WTC11 (cell line): ENCODE data around the gene TNS4. TPM values are rescaled to one million over a fixed set of nuclear protein-coding genes. Genes with fewer than 3 reads are reported as not detected.

Experiments used
- ATAC-seq: fragments of 200-7000 bp; cut with Tn5 transposase; 2 replicates; pipeline ENCODE4 v1.10.0; 2021; ENCODE audit warnings: mild to moderate bottlenecking, moderate library complexity
- CTCF ChIA-PET: fragments of 300-600 bp; sonication (Branson Sonifier 250); formaldehyde crosslinking; loops from one replicate; lab custom pipeline; 2021; ENCODE audit warnings: antibody characterized with exemption; lab: Charles Lee
- POLR2A ChIA-PET: fragments of 350-600 bp; sonication (Branson Sonifier 250); formaldehyde crosslinking; loops from one replicate; lab custom pipeline; 2021; ENCODE audit warnings: antibody characterized with exemption; lab: Charles Lee
- DNase-seq: peaks from one replicate; pipeline ENCODE4 v3.0.0; 2021; ENCODE audit warnings: low spot score
- H3K27ac Mint-ChIP-seq: 2 replicates; pipeline ENCODE4 v1.8.0; 2021; ENCODE audit warnings: mixed read lengths
- H3K27me3 Mint-ChIP-seq: 2 replicates; pipeline ENCODE4 v1.8.0; 2021; ENCODE audit warnings: low read depth, mild to moderate bottlenecking, moderate library complexity, mixed read lengths
- H3K36me3 Mint-ChIP-seq: 2 replicates; pipeline ENCODE4 v1.8.0; 2021; ENCODE audit warnings: mixed read lengths
- H3K4me1 Mint-ChIP-seq: 2 replicates; pipeline ENCODE4 v1.8.0; 2022; ENCODE audit warnings: mixed read lengths
- H3K4me3 Mint-ChIP-seq: 2 replicates; pipeline ENCODE4 v1.8.0; 2021; ENCODE audit warnings: mild to moderate bottlenecking, moderate library complexity, mixed read lengths
- H3K9me3 Mint-ChIP-seq: 2 replicates; pipeline ENCODE4 v1.8.0; 2021; ENCODE audit warnings: mixed read lengths
- ATF1 ChIP-seq: sonication (generic); formaldehyde crosslinking; IDR thresholded peaks from 2 replicates; pipeline ENCODE4 v1.8.1; 2023; ENCODE audit warnings: mild to moderate bottlenecking, moderate library complexity, missing genetic modification reagents
- ATF2 ChIP-seq: sonication (generic); formaldehyde crosslinking; IDR thresholded peaks from 2 replicates; pipeline ENCODE4 v1.8.1; 2022; ENCODE audit warnings: low read depth, missing genetic modification reagents, borderline replicate concordance
- ATF6 ChIP-seq: sonication (generic); formaldehyde crosslinking; IDR thresholded peaks from 2 replicates; pipeline ENCODE4 v1.8.1; 2023; ENCODE audit warnings: mild to moderate bottlenecking, missing genetic modification reagents
- CBFB ChIP-seq: sonication (generic); formaldehyde crosslinking; IDR thresholded peaks from 2 replicates; pipeline ENCODE4 v1.8.1; 2022; ENCODE audit warnings: mild to moderate bottlenecking, low read depth, missing genetic modification reagents
- CREM ChIP-seq: sonication (generic); formaldehyde crosslinking; IDR thresholded peaks from 2 replicates; pipeline ENCODE4 v1.8.1; 2022; ENCODE audit warnings: mild to moderate bottlenecking, missing genetic modification reagents, moderate library complexity
- ELF4 ChIP-seq: sonication (generic); formaldehyde crosslinking; IDR thresholded peaks from 2 replicates; pipeline ENCODE4 v1.8.1; 2022; ENCODE audit warnings: low read depth, mild to moderate bottlenecking, moderate library complexity, missing genetic modification reagents
- ESRRA ChIP-seq: sonication (generic); formaldehyde crosslinking; IDR thresholded peaks from 2 replicates; pipeline ENCODE4 v1.8.1; 2022; ENCODE audit warnings: mild to moderate bottlenecking, missing genetic modification reagents, borderline replicate concordance
- IRF1 ChIP-seq: sonication (generic); formaldehyde crosslinking; IDR thresholded peaks from 2 replicates; pipeline ENCODE4 v1.8.0; 2023; ENCODE audit warnings: missing genetic modification reagents
- IRF2 ChIP-seq: sonication (generic); formaldehyde crosslinking; IDR thresholded peaks from 2 replicates; pipeline ENCODE4 v1.8.0; 2022; ENCODE audit warnings: low read depth, missing genetic modification reagents, borderline replicate concordance
- MLX ChIP-seq: sonication (generic); formaldehyde crosslinking; IDR thresholded peaks from 2 replicates; pipeline ENCODE4 v1.8.1; 2023; ENCODE audit warnings: mild to moderate bottlenecking, missing genetic modification reagents, moderate library complexity
- MXD4 ChIP-seq: fragments of 250-450 bp; sonication (Bioruptor Pico); IDR thresholded peaks from 2 replicates; pipeline ENCODE4 v1.8.0; 2021; ENCODE audit warnings: mild to moderate bottlenecking, moderate library complexity, borderline replicate concordance
- MYBL2 ChIP-seq: sonication (generic); formaldehyde crosslinking; IDR thresholded peaks from 2 replicates; pipeline ENCODE4 v1.8.1; 2023; ENCODE audit warnings: mild to moderate bottlenecking, moderate library complexity, missing genetic modification reagents
- NR1H2 ChIP-seq: sonication (generic); formaldehyde crosslinking; IDR thresholded peaks from 2 replicates; pipeline ENCODE4 v1.9.0; 2021; ENCODE audit warnings: mild to moderate bottlenecking, moderate library complexity, missing genetic modification reagents
- NR2C2 ChIP-seq: sonication (generic); formaldehyde crosslinking; IDR thresholded peaks from 2 replicates; pipeline ENCODE4 v1.8.0; 2022; ENCODE audit warnings: mild to moderate bottlenecking, missing genetic modification reagents
- NR3C1 ChIP-seq: sonication (generic); formaldehyde crosslinking; conservative IDR thresholded peaks from 2 replicates; pipeline ENCODE4 v1.8.1; 2023; ENCODE audit warnings: low read depth, mild to moderate bottlenecking, missing genetic modification reagents
- PRRX2 ChIP-seq: fragments of 250-450 bp; sonication (Bioruptor Pico); IDR thresholded peaks from 2 replicates; pipeline ENCODE4 v1.8.0; 2021; ENCODE audit warnings: mild to moderate bottlenecking
- SMAD3 ChIP-seq: sonication (generic); formaldehyde crosslinking; IDR thresholded peaks from 2 replicates; pipeline ENCODE4 v1.8.0; 2022; ENCODE audit warnings: missing genetic modification reagents, mild to moderate bottlenecking, borderline replicate concordance
- SOX15 ChIP-seq: fragments of 250-450 bp; sonication (Bioruptor Pico); IDR thresholded peaks from 2 replicates; pipeline ENCODE4 v1.9.0; 2021; ENCODE audit warnings: mild to moderate bottlenecking
- TCF7 ChIP-seq: sonication (generic); formaldehyde crosslinking; IDR thresholded peaks from 2 replicates; pipeline ENCODE4 v1.8.0; 2022; ENCODE audit warnings: mild to moderate bottlenecking, low read depth, missing genetic modification reagents, moderate library complexity
- USF2 ChIP-seq: sonication (generic); formaldehyde crosslinking; IDR thresholded peaks from 2 replicates; pipeline ENCODE4 v1.8.1; 2023; ENCODE audit warnings: mild to moderate bottlenecking, missing genetic modification reagents, moderate library complexity
- ZMAT4 ChIP-seq: fragments of 250-450 bp; sonication (Bioruptor Pico); IDR thresholded peaks from 2 replicates; pipeline ENCODE4 v1.9.0; 2021; ENCODE audit warnings: mild to moderate bottlenecking
- ZNF232 ChIP-seq: sonication (generic); formaldehyde crosslinking; IDR thresholded peaks from 2 replicates; pipeline ENCODE4 v1.8.0; 2022; ENCODE audit warnings: mild to moderate bottlenecking, missing genetic modification reagents
- ZNF317 ChIP-seq: sonication (generic); formaldehyde crosslinking; IDR thresholded peaks from 2 replicates; pipeline ENCODE4 v1.8.1; 2023; ENCODE audit warnings: low read depth, mild to moderate bottlenecking, moderate library complexity, missing genetic modification reagents, borderline replicate concordance
- ZNF396 ChIP-seq: fragments of 250-450 bp; sonication (Bioruptor Pico); IDR thresholded peaks from 2 replicates; pipeline ENCODE4 v1.8.0; 2021; ENCODE audit warnings: mild to moderate bottlenecking, moderate library complexity, borderline replicate concordance
- total RNA-seq: library from RNA; stranded (reverse); gene quantifications from 3 replicates; pipeline ENCODE4 v1.2.3, GENCODE V29; 2021

Gene TNS4
- total RNA-seq, 1 experiment from 2014 or later, result 0.87 TPM

- Mint-ChIP-seq H3K4me1 (peaks cover 64% of the 10 kb centered on the region), H3K4me3 (no peak overlapping the region), H3K27me3 (no peaks in the 10 kb centered on the region), H3K9me3 (no peaks in the 10 kb centered on the region), H3K36me3 (peaks cover 25% of the 10 kb centered on the region), H3K27ac (peak overlapping the region; percentile 3)
- TF ChIP-seq CBFB (CRISPR knock-in tag), result no peak
- no peak for TF ChIP-seq NR3C1 (CRISPR knock-in tag)
- TF ChIP-seq MLX (CRISPR knock-in tag), result no peak
- TF ChIP-seq ZNF232 (CRISPR knock-in tag), result no peak
- no peak for TF ChIP-seq SOX15 (CRISPR knock-in tag)
- TF ChIP-seq PRRX2 (CRISPR knock-in tag), result no peak
- no peak for TF ChIP-seq NR1H2 (CRISPR knock-in tag)
- TF ChIP-seq IRF2, result no peak
- TF ChIP-seq TCF7, result no peak
- TF ChIP-seq ESRRA (CRISPR knock-in tag), result no peak
- TF ChIP-seq ATF1 (CRISPR knock-in tag), result no peak
- TF ChIP-seq ATF6 (CRISPR knock-in tag), result no peak
- TF ChIP-seq CREM (CRISPR knock-in tag), result no peak
- TF ChIP-seq IRF1 (CRISPR knock-in tag), result no peak
- no peak for TF ChIP-seq ATF2 (CRISPR knock-in tag)
- TF ChIP-seq MYBL2 (CRISPR knock-in tag), result no peak
- TF ChIP-seq ZNF396 (CRISPR knock-in tag), result no peak
- TF ChIP-seq ZNF317 (CRISPR knock-in tag), result no peak
- ATAC-seq (no peak), DNase-seq (no peak)
- ChIA-PET CTCF (interaction anchor here (1.2 to 3.0 kb wide), 5 partner anchors 8 to 157 kb away, joined by 3 to 25 read pairs (median 6); partner anchors contain the start of gene IGFBP4), POLR2A (interaction anchor here (1.0 kb wide), 1 partner anchor 240 kb away, joined by 3 read pairs; the partner anchor contains the start of gene WIPF2)
These were observed 42.5 kb downstream of the TNS4 start for GRCh38 chr17:40458851-40459482.

GRCh38 chr17:40457964-40458791 lies 43.2 kb downstream of the TNS4 start:
- Mint-ChIP-seq H3K4me3 (no peak overlapping the region), H3K9me3 (no peaks in the 10 kb centered on the region), H3K27me3 (no peaks in the 10 kb centered on the region), H3K36me3 (peaks cover 31% of the 10 kb centered on the region), H3K4me1 (peaks cover 60% of the 10 kb centered on the region), H3K27ac (0 out of 2 replicates have a peak overlapping the region, but pooled peaks have one; percentile 76)
- ATAC-seq, result peak; percentile 15; the same call in 1 of the 2 replicates
- ChIA-PET CTCF (interaction anchor here (0.5 to 3.0 kb wide), 6 partner anchors 11 to 359 kb away, joined by 3 to 25 read pairs (median 3); no protein-coding TSS in a partner anchor), POLR2A (interaction anchor here (1.0 kb wide), 1 partner anchor 239 kb away, joined by 3 read pairs; the partner anchor contains the start of gene WIPF2)
- DNase-seq, result no peak
- no peak for TF ChIP-seq NR2C2 (CRISPR knock-in tag)
- no peak for TF ChIP-seq ZMAT4 (CRISPR knock-in tag)
- TF ChIP-seq USF2 (CRISPR knock-in tag), result no peak
- TF ChIP-seq SMAD3 (CRISPR knock-in tag), result no peak
- TF ChIP-seq ELF4, result no peak
- no peak for TF ChIP-seq MXD4 (CRISPR knock-in tag)
